Progenitor cell of endocrine pancreas (in vitro differentiated cells): ENCODE measurements around the gene PARL. TPM values are rescaled to one million over a fixed set of nuclear protein-coding genes. Genes with fewer than 3 reads are reported as not detected.
A peak's percentile ranks its signal among the peaks of the same experiment; 100 is the strongest.

Source experiments
- DNase-seq: peaks from one replicate; pipeline ENCODE4 v3.0.0; 2021; ENCODE audit warnings: low spot score; ENCODE audit not compliant: unreplicated experiment
- H3K27ac Mint-ChIP-seq: 2 replicates; pipeline ENCODE4 v1.8.0; 2021; ENCODE audit warnings: mild to moderate bottlenecking, moderate library complexity, mixed read lengths
- H3K27me3 Mint-ChIP-seq: 2 replicates; pipeline ENCODE4 v1.8.0; 2021; ENCODE audit warnings: mixed read lengths
- H3K36me3 Mint-ChIP-seq: 2 replicates; pipeline ENCODE4 v1.8.0; 2022; ENCODE audit warnings: mixed read lengths; ENCODE audit not compliant: insufficient read depth
- H3K4me1 Mint-ChIP-seq: 2 replicates; pipeline ENCODE4 v1.8.0; 2021; ENCODE audit warnings: low read depth, mixed read lengths
- H3K4me3 Mint-ChIP-seq: 2 replicates; pipeline ENCODE4 v1.8.0; 2021; ENCODE audit warnings: low read depth, mild to moderate bottlenecking, moderate library complexity, mixed read lengths
- H3K9me3 Mint-ChIP-seq: 2 replicates; pipeline ENCODE4 v1.8.0; 2021; ENCODE audit warnings: low read depth, mixed read lengths
- total RNA-seq: library from RNA; stranded (reverse); gene quantifications from 2 replicates; pipeline ENCODE4 v1.2.1, GENCODE V29; 2021
- TF ChIP-seq, protein P1 (sequence below): fragments of 200-600 bp; sonication (generic); IDR thresholded peaks from one replicate; pipeline ENCODE4 v1.5.0; 2021; ENCODE audit warnings: antibody characterized with exemption, mild to moderate bottlenecking; ENCODE audit not compliant: unreplicated experiment

Gene PARL
- total RNA-seq, 1 donor from 2014 or later, result 54.8 TPM

DNA sequence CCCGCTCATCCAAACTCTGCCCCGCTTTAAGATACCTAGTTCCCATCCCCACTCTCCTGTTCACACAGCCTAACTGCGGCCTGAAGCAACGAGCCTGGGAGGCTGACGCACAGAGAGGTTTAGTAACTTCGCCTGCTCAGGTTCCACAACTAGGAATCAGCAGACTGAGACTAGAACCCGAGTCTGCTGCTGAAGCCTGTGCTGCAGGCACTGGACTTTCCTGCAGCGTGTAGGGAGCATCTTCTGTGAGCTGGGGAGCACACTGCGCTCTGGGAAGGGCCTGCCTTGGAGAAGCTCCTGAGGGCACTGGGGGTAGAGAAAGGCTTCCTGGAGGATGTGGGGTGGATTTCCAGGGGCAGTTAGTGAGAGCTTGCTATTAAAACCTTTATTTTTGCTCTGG is 54.5 kb downstream of the PARL start:
- Mint-ChIP-seq H3K9me3 (no peaks in the 10 kb centered on the region), H3K27me3 (no peaks in the 10 kb centered on the region), H3K4me1 (peaks cover 2% of the 10 kb centered on the region), H3K27ac (no peak overlapping the region), H3K4me3 (no peak overlapping the region), H3K36me3 (peaks cover 3% of the 10 kb centered on the region)
- DNase-seq, result no peak
- TF ChIP-seq, protein P1, sequence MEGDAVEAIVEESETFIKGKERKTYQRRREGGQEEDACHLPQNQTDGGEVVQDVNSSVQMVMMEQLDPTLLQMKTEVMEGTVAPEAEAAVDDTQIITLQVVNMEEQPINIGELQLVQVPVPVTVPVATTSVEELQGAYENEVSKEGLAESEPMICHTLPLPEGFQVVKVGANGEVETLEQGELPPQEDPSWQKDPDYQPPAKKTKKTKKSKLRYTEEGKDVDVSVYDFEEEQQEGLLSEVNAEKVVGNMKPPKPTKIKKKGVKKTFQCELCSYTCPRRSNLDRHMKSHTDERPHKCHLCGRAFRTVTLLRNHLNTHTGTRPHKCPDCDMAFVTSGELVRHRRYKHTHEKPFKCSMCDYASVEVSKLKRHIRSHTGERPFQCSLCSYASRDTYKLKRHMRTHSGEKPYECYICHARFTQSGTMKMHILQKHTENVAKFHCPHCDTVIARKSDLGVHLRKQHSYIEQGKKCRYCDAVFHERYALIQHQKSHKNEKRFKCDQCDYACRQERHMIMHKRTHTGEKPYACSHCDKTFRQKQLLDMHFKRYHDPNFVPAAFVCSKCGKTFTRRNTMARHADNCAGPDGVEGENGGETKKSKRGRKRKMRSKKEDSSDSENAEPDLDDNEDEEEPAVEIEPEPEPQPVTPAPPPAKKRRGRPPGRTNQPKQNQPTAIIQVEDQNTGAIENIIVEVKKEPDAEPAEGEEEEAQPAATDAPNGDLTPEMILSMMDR, result no peak

DNA sequence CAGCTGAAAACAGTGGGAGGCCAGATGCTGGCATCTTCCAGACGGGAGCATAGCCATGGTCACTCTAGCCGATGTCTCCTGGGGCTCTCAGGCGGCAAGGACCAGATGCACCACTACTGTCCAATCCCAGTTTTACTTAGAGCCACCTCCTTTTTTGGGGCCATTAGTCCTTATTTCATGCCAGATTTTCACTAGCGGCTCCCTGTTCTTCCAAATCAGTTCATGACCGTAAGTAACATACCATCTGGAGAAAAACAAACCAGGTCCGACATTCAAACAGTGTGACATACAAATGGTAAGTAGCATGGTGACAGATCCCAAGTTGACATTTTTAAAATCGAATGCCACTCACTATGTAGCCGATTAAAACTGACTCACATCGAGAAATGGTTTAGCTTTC is 55.2 kb downstream of the PARL start:
- DNase-seq, result no peak
- Mint-ChIP-seq H3K4me3 (no peak overlapping the region), H3K27me3 (peaks cover under 1% of the 10 kb centered on the region), H3K4me1 (peaks cover 3% of the 10 kb centered on the region), H3K27ac (no peak overlapping the region), H3K9me3 (no peaks in the 10 kb centered on the region), H3K36me3 (peaks cover 3% of the 10 kb centered on the region)
- TF ChIP-seq, protein P1, result no peak

DNA sequence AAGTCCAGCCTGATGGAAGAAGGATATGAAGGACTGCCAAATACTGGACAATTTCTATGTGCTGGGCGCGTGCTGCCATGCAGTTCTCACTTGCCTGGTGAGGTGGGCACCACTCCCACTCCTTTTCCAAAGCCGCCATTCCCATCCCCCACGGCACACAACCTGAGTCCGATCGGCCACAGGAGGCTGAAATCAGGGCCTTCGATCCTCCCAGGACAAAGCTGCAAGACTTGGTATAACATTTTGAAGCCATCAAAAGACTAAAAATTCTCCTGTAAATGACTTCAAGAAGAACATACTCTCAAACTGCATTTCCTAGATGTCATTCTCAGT is 56.2 kb downstream of the PARL start:
- H3K36me3 Mint-ChIP-seq, result no peaks in the 10 kb centered on the region
- no peak overlapping the region for H3K27ac Mint-ChIP-seq
- TF ChIP-seq, protein P1, result no peak
- H3K27me3 Mint-ChIP-seq, result peaks cover 10% of the 10 kb centered on the region
- no peaks in the 10 kb centered on the region for H3K9me3 Mint-ChIP-seq
- no peak overlapping the region for H3K4me3 Mint-ChIP-seq
- H3K4me1 Mint-ChIP-seq, result peaks cover 9% of the 10 kb centered on the region
- no peak for DNase-seq

DNA sequence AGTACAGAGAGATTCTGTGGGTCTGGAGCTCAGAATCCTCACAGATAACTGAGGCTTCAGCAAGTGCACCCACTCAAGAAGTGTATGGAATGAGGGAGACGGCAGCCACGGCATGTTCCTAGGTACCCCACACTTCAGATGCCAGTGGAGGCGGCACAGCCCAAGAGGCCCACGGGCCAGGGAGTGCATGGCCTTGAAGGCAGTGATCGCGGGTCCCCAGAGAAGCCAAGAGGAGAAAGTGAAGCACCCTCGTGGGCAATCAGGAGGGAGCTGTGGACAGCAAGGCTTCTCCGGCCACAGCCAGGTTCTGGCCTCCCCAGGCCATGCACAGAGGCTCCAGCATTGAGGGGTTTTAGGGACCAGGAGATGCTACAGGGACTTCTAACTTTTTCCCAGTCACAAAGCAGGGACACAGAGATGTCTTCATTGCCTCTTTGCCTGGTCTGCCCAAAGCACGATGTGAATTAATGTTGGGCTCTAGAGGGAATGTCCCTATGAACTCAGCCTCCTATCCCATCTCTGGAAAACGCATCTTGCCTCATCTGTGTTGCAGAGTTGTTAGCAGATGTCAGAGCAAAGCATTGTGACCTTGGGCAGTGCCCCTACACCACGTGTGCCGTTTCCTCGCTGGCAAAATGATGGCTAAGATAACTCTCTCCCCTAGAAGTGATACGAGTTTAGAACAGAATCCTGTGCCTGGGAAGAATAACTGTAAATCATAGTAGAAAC is 56.7 kb downstream of the PARL start:
- Mint-ChIP-seq H3K36me3 (no peaks in the 10 kb centered on the region), H3K4me3 (no peak overlapping the region), H3K27ac (no peak overlapping the region), H3K27me3 (peaks cover 10% of the 10 kb centered on the region), H3K4me1 (peaks cover 9% of the 10 kb centered on the region), H3K9me3 (no peaks in the 10 kb centered on the region)
- DNase-seq, result no peak
- TF ChIP-seq, protein P1, result no peak

DNA sequence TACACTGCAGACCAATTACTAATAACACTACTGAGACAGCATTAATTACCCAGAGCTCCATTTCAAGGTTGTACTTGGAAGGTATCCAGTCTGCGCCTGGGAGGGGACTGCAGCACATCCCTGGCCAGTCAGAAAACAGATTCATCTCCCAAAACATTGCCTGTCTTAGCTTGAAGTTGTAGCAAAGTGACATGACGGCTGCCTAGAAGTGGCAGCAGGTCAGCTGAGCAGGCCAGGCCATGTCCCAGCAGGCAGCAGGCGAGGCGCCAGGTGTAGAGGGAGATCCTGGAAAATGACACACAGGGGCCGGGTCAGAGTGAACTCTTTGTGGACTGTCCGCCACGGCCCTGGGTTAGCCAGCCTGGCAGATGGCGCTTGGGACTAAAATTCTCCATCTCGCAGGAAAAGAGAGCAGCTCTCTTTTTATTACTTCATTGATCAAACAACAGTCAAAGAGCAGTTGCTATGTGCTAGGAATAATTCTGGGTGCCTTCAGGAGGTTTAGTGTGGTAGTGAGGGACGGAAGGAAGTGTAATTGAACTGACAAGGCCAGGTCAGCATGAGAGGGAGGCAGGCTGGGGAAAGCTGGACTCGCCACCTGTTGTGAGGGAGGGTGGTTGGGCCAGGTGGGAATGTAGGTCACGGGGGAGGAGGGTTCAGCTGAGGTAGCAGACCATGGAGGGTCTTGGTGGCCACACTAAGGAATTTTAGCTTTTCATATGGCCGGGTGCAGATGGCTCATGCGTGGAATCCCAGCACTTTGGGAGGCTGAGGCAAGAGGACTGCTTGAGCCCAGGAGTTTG is 58.0 kb downstream of the PARL start:
- peak overlapping the region; percentile 64 for H3K4me3 Mint-ChIP-seq
- no peak overlapping the region for H3K27ac Mint-ChIP-seq
- no peaks in the 10 kb centered on the region for H3K36me3 Mint-ChIP-seq
- H3K9me3 Mint-ChIP-seq, result no peaks in the 10 kb centered on the region
- DNase-seq, result no peak
- TF ChIP-seq, protein P1, result no peak
- H3K4me1 Mint-ChIP-seq, result peaks cover 9% of the 10 kb centered on the region
- H3K27me3 Mint-ChIP-seq, result peaks cover 13% of the 10 kb centered on the region
